ENCODE results near the gene ME2.

GRCh38 chr18:50898919-50899318 lies 20.0 kb downstream of the ME2 start:
- no peak for TF ChIP-seq CTCF (IDR thresholded peaks at IDR 0.05; ENCODE audit: low read depth, low read length)
- TF ChIP-seq EZH2phosphoT487 (IDR thresholded peaks at IDR 0.05; ENCODE audit: low read depth): no peak

Measured in OCI-LY3 (cell line).